B cell (primary cell): ENCODE data around the gene FTH1. TPM values are rescaled to one million over a fixed set of nuclear protein-coding genes. Genes with fewer than 3 reads are reported as not detected.
A peak's percentile ranks its signal among the peaks of the same experiment; 100 is the strongest.

ENCODE experiments used
- ATAC-seq: fragments of 200-7000 bp; cut with Tn5 transposase; one replicate; pipeline ENCODE4 v1.10.0; 2021; ENCODE audit warnings: low read depth, mild to moderate bottlenecking, moderate number of reproducible peaks, moderate library complexity
- CTCF ChIA-PET: fragments of 350-600 bp; sonication (Branson Sonifier 250); formaldehyde crosslinking; loops from one replicate; lab custom pipeline; 2021; ENCODE audit warnings: antibody characterized with exemption, inconsistent platforms; lab: Charles Lee
- POLR2A ChIA-PET: fragments of 350-600 bp; sonication (Branson Sonifier 250); formaldehyde crosslinking; loops from one replicate; lab custom pipeline; 2021; ENCODE audit warnings: antibody characterized with exemption; lab: Charles Lee
- DNase-seq: peaks from one replicate; pipeline ENCODE4 v3.0.0; 2013
- H2AFZ ChIP-seq: 2 replicates; pipeline ENCODE4 v1.6.1; 2012; ENCODE audit warnings: mild to moderate bottlenecking, low read depth, low read length; ENCODE audit not compliant: insufficient read depth, poor library complexity, severe bottlenecking
- H3K27ac ChIP-seq, 2 donors: 1 replicate in 1 of 2; 2 replicates in 1 of 2; pipeline ENCODE4 v1.5.1; 2012 to 2013; ENCODE audit warnings: low read length in 2 of 2, mild to moderate bottlenecking in 2 of 2, moderate library complexity in 1 of 2
- H3K27me3 ChIP-seq, 4 experiments: fragments of 200-600 bp in 1 of 4; sonication (generic) in 1 of 4; replicated peaks in 1 of 4; 1 replicate in 2 of 4; 2 replicates in 2 of 4; pipeline versions ENCODE4 v1.6.1 to v1.7.0; 2013 to 2016; ENCODE audit warnings: low read length in 3 of 4, mild to moderate bottlenecking in 2 of 4, mixed read lengths in 1 of 4, moderate library complexity in 1 of 4; ENCODE audit not compliant: insufficient read depth in 4 of 4, control insufficient read depth in 3 of 4; ENCODE audit errors: control extremely low read depth in 1 of 4
- H3K36me3 ChIP-seq, 2 experiments: replicated peaks in 1 of 2; 1 replicate in 1 of 2; 2 replicates in 1 of 2; pipeline versions ENCODE4 v1.6.1 to v1.7.1; 2013; ENCODE audit warnings: low read length in 1 of 2; ENCODE audit not compliant: insufficient read depth in 2 of 2, control insufficient read depth in 1 of 2; ENCODE audit errors: control extremely low read depth in 1 of 2, extremely low read depth in 1 of 2
- H3K4me1 ChIP-seq, 2 donors: fragments of 200-600 bp in 1 of 2; sonication (generic) in 1 of 2; 1 replicate in 1 of 2; 2 replicates in 1 of 2; pipeline versions ENCODE4 v1.5.1 to v1.6.1; 2013 to 2017; ENCODE audit warnings: low read length in 2 of 2; ENCODE audit not compliant: control insufficient read depth in 2 of 2, insufficient read depth in 2 of 2
- H3K4me2 ChIP-seq: replicated peaks from 2 replicates; pipeline ENCODE3; 2012; ENCODE audit warnings: mild to moderate bottlenecking, low read depth, low read length; ENCODE audit not compliant: poor library complexity, severe bottlenecking
- H3K4me3 ChIP-seq, 5 experiments: fragments of 200-600 bp in 1 of 5; sonication (generic) in 1 of 5; 1 replicate in 3 of 5; 2 replicates in 2 of 5; pipeline versions ENCODE4 v1.5.1 to v1.7.0; 2011 to 2016; ENCODE audit warnings: low read length in 4 of 5, mild to moderate bottlenecking in 4 of 5, low read depth in 2 of 5, control low read depth in 1 of 5, moderate library complexity in 1 of 5; ENCODE audit not compliant: insufficient read depth in 1 of 5; ENCODE audit errors: control extremely low read depth in 1 of 5, extremely low read depth in 1 of 5
- H3K79me2 ChIP-seq: fragments of 200-600 bp; sonication (generic); one replicate; pipeline ENCODE4 v1.6.0; 2016; ENCODE audit warnings: low read length; ENCODE audit not compliant: control insufficient read depth, insufficient read depth
- H3K9ac ChIP-seq: fragments of 200-600 bp; sonication (generic); 2 replicates; pipeline ENCODE4 v1.6.1; 2017; ENCODE audit warnings: mild to moderate bottlenecking, low read length, moderate library complexity
- H3K9me3 ChIP-seq, 3 donors: one replicate each; pipeline versions ENCODE4 v1.6.1 to v1.7.1; 2013; ENCODE audit warnings: low read length in 2 of 3; ENCODE audit not compliant: control insufficient read depth in 2 of 3, insufficient read depth in 1 of 3; ENCODE audit errors: control extremely low read depth in 1 of 3
- H4K20me1 ChIP-seq: 2 replicates; pipeline ENCODE4 v1.6.0; 2012; ENCODE audit warnings: mild to moderate bottlenecking, low read length; ENCODE audit not compliant: insufficient read depth, control insufficient read depth, poor library complexity, severe bottlenecking
- H3K27ac Mint-ChIP-seq: one replicate; pipeline ENCODE4 v1.8.0; 2021; ENCODE audit warnings: mixed read lengths
- H3K27me3 Mint-ChIP-seq: one replicate; pipeline ENCODE4 v1.8.0; 2021; ENCODE audit warnings: mixed read lengths
- H3K4me1 Mint-ChIP-seq: one replicate; pipeline ENCODE4 v1.8.0; 2021; ENCODE audit warnings: mixed read lengths
- H3K4me3 Mint-ChIP-seq: one replicate; pipeline ENCODE4 v1.8.0; 2021; ENCODE audit warnings: mixed read lengths
- H3K9me3 Mint-ChIP-seq: one replicate; pipeline ENCODE4 v1.8.0; 2022; ENCODE audit warnings: mixed read lengths; ENCODE audit not compliant: insufficient read depth
- EZH2 ChIP-seq: IDR thresholded peaks from 2 replicates; pipeline ENCODE4 v1.6.1; 2012; ENCODE audit warnings: borderline replicate concordance, low read depth, mild to moderate bottlenecking, moderate library complexity, low read length; ENCODE audit not compliant: insufficient read depth, poor library complexity, severe bottlenecking
- WGBS: methylation state at CpG from one replicate; pipeline ENCODE4 v1.1.5; 2013; ENCODE audit warnings: missing lambda C conversion rate; ENCODE audit not compliant: insufficient coverage; 5-methylcytosine and 5-hydroxymethylcytosine counted together
- intact Hi-C: fragments of 100-400 bp; cut with micrococcal nuclease; formaldehyde crosslinking; loops from one replicate; pipeline ENCODE4 v1.10.0; 2022
- polyA plus RNA-seq: library from polyadenylated mRNA; depleted of rRNA; stranded (reverse); fragments of >200 nt; gene quantifications from 2 replicates; pipeline ENCODE4 v1.2.3, GENCODE V29; 2012
- total RNA-seq, 2 donors: library from RNA; stranded (reverse); fragments of 120-200 nt in 1 of 2; gene quantifications; 1 replicate in 1 of 2; 2 replicates in 1 of 2; pipeline versions ENCODE4 v1.2.3 to v1.2.4, GENCODE V29; 2013 to 2022
- TF ChIP-seq, protein P1 (sequence below): fragments of 200-600 bp; IDR thresholded peaks from one replicate; pipeline ENCODE4 v1.8.0; 2022; ENCODE audit warnings: antibody characterized with exemption, mild to moderate bottlenecking

Gene FTH1
- total and polyA plus RNA-seq, 2 donors (not counting 1 experiment from before 2014, with no cell fraction given): 1,136 to 1,314 TPM

DNA sequence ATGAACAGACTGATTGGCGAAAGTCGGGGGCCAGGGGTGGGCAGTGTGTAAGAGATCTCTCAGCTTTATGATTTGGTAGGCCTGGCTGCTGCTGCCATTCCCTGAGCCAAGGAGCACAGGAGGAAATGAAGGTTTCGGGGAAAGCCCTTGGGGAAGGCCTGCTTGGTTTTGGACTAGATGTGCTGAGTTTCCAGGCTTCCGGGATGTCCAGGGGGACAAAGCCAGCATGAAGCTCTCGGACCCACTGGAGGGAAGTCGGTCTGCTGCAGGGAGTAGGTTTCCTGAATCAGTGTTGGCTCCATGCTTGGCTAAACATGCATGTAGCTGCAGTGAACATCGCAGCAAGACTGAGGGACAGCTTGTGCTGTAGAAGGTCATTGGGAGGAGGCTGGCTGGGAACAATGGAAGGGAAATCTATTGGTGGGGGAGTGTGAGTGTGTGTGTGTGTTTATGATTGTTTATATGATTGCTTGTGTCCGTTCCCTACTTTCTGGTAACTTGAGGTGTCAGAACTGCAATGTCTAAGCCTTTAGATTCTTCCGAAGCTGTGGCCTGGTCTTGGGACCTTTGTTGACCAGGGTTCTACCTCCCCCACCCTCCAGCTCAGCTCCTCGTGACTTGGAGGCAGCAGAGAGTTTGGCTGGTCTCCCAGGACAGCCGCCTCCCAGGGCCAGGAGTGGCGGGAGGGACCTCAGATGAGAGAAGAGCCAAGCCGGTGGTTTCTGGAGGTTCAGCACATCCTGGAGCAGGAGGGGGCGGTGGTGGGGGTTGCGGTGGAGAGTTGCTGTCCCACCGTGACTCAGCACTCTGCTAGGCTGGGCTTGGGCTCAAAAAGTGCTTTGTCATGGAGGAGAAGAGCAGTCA is 4.0 kb upstream of the FTH1 start:
- Histone ChIP-seq H3K9me3 (no peaks in the 10 kb centered on the region), H3K36me3 (no peaks in the 10 kb centered on the region), H3K27ac (peak overlapping the region in 1 of 2 donors; percentile 48), H3K4me1 (peaks cover 34 to 39% of the 10 kb centered on the region in 2 donors), H4K20me1 (peaks cover 7% of the 10 kb centered on the region), H3K4me3 (no peak overlapping the region), H3K4me2 (peak overlapping the region; percentile 54), H3K27me3 (no peaks in the 10 kb centered on the region), H3K79me2 (peaks cover 28% of the 10 kb centered on the region), H2AFZ (peak overlapping the region; percentile 2), H3K9ac (no peak overlapping the region)
- 34% methylated on average over 10 of the region's 16 CpGs for WGBS
- ATAC-seq (no peak), DNase-seq (peak; percentile 60)
- Mint-ChIP-seq H3K9me3 (no peaks in the 10 kb centered on the region), H3K4me1 (peaks cover 50% of the 10 kb centered on the region), H3K27me3 (no peaks in the 10 kb centered on the region), H3K27ac (peak overlapping the region; percentile 75), H3K4me3 (peak overlapping the region; percentile 76)
- intact Hi-C loops: no loop called here
- TF ChIP-seq EZH2: no peak
- TF ChIP-seq, protein P1, sequence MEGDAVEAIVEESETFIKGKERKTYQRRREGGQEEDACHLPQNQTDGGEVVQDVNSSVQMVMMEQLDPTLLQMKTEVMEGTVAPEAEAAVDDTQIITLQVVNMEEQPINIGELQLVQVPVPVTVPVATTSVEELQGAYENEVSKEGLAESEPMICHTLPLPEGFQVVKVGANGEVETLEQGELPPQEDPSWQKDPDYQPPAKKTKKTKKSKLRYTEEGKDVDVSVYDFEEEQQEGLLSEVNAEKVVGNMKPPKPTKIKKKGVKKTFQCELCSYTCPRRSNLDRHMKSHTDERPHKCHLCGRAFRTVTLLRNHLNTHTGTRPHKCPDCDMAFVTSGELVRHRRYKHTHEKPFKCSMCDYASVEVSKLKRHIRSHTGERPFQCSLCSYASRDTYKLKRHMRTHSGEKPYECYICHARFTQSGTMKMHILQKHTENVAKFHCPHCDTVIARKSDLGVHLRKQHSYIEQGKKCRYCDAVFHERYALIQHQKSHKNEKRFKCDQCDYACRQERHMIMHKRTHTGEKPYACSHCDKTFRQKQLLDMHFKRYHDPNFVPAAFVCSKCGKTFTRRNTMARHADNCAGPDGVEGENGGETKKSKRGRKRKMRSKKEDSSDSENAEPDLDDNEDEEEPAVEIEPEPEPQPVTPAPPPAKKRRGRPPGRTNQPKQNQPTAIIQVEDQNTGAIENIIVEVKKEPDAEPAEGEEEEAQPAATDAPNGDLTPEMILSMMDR: no peak
- ChIA-PET POLR2A (interaction anchor here (0.5 kb wide), 2 partner anchors 32 to 1487 kb away, joined by 4 to 6 read pairs; no protein-coding TSS in a partner anchor), CTCF (interaction anchor here (0.7 to 7.3 kb wide), 8 partner anchors 14 to 174 kb away, joined by 3 to 59 read pairs (median 6); no protein-coding TSS in a partner anchor)
